SK-N-MC (cell line): ENCODE data around the gene KCNMA1.

Source experiments
- EZH2 ChIP-seq: fragments of 200-600 bp; sonication (generic); IDR thresholded peaks from one replicate; pipeline ENCODE4 v1.6.1; 2017; ENCODE audit warnings: antibody characterized with exemption
- POLR2AphosphoS5 ChIP-seq: IDR thresholded peaks from 2 replicates; pipeline ENCODE4 v1.6.1; 2012; ENCODE audit warnings: mild to moderate bottlenecking, low read depth, low read length, borderline replicate concordance

GRCh38 chr10:76892766-76893479 lies 744.7 kb downstream of the KCNMA1 start:
- TF ChIP-seq EZH2 (no peak), POLR2AphosphoS5 (no peak)
